Neural progenitor cell (in vitro differentiated cells): ENCODE data around the gene COCH. TPM values are rescaled to one million over a fixed set of nuclear protein-coding genes. Genes with fewer than 3 reads are reported as not detected.

Experiments used
- DNase-seq: peaks from one replicate; pipeline ENCODE4 v3.0.0-alpha.2; 2016; ENCODE audit warnings: low spot score
- H2AFZ ChIP-seq: fragments of 200-600 bp; sonication (generic); replicated peaks from 2 replicates; pipeline ENCODE4 v1.6.1; 2016; ENCODE audit warnings: antibody characterized with exemption
- H3F3A ChIP-seq: fragments of 200-600 bp; sonication (generic); 2 replicates; pipeline ENCODE4 v1.6.1; 2016; ENCODE audit warnings: antibody characterized with exemption, low read depth
- H3K27ac ChIP-seq: fragments of 200-600 bp; sonication (generic); 2 replicates; pipeline ENCODE4 v1.5.1; 2016; ENCODE audit warnings: mild to moderate bottlenecking
- H3K27me3 ChIP-seq: fragments of 200-600 bp; sonication (generic); 2 replicates; pipeline ENCODE4 v1.6.1; 2016; ENCODE audit warnings: mild to moderate bottlenecking, moderate library complexity
- H3K36me3 ChIP-seq: fragments of 200-600 bp; sonication (generic); 2 replicates; pipeline ENCODE4 v1.5.1; 2016
- H3K4me1 ChIP-seq: fragments of 200-600 bp; sonication (generic); 2 replicates; pipeline ENCODE4 v1.6.1; 2016; ENCODE audit warnings: mixed run types
- H3K4me2 ChIP-seq: fragments of 200-600 bp; sonication (generic); 2 replicates; pipeline ENCODE4 v1.6.1; 2016
- H3K4me3 ChIP-seq: fragments of 200-600 bp; sonication (generic); 2 replicates; pipeline ENCODE4 v1.5.1; 2016
- H3K79me2 ChIP-seq: fragments of 200-600 bp; sonication (generic); 2 replicates; pipeline ENCODE4 v1.6.1; 2016; ENCODE audit warnings: low read depth
- H3K9ac ChIP-seq: fragments of 200-600 bp; sonication (generic); 2 replicates; pipeline ENCODE4 v1.6.1; 2016
- H3K9me3 ChIP-seq: fragments of 200-600 bp; sonication (generic); 2 replicates; pipeline ENCODE4 v1.5.1; 2016; ENCODE audit warnings: low read depth
- H4K20me1 ChIP-seq: fragments of 200-600 bp; sonication (generic); 2 replicates; pipeline ENCODE4 v1.6.1; 2016; ENCODE audit warnings: low read depth
- H3K27ac Mint-ChIP-seq: 3 replicates; pipeline ENCODE4 v1.8.0; 2021; ENCODE audit warnings: mixed read lengths
- H3K27me3 Mint-ChIP-seq: 2 replicates; pipeline ENCODE4 v1.8.0; 2022; ENCODE audit warnings: low read depth, mild to moderate bottlenecking, inconsistent platforms, moderate library complexity, mixed read lengths; ENCODE audit not compliant: insufficient read depth
- H3K36me3 Mint-ChIP-seq: 3 replicates; pipeline ENCODE4 v1.8.0; 2021; ENCODE audit warnings: mixed read lengths
- H3K4me1 Mint-ChIP-seq: 3 replicates; pipeline ENCODE4 v1.8.0; 2021; ENCODE audit warnings: mixed read lengths
- H3K4me3 Mint-ChIP-seq: 3 replicates; pipeline ENCODE4 v1.8.0; 2021; ENCODE audit warnings: mild to moderate bottlenecking, moderate library complexity, mixed read lengths
- H3K9me3 Mint-ChIP-seq: 3 replicates; pipeline ENCODE4 v1.8.0; 2020; ENCODE audit warnings: mixed read lengths
- EZH2 ChIP-seq: fragments of 200-600 bp; sonication (generic); IDR thresholded peaks from 2 replicates; pipeline ENCODE4 v1.6.1; 2017; ENCODE audit warnings: antibody characterized with exemption, mild to moderate bottlenecking, moderate library complexity
- EZH2phosphoT487 ChIP-seq: fragments of 200-600 bp; sonication (generic); IDR thresholded peaks from 2 replicates; pipeline ENCODE4 v1.6.1; 2017; ENCODE audit warnings: antibody characterized with exemption
- total RNA-seq: library from RNA; depleted of rRNA; stranded (reverse); fragments of >200 nt; gene quantifications from 2 replicates; pipeline ENCODE4 v1.2.3, GENCODE V29; 2015; ENCODE audit warnings: low replicate concordance
- TF ChIP-seq, protein P1 (sequence below): fragments of 200-600 bp; sonication (generic); IDR thresholded peaks from 2 replicates; pipeline ENCODE4 v1.5.1; 2017; ENCODE audit warnings: antibody characterized with exemption, mild to moderate bottlenecking

Gene COCH
- total RNA-seq, 1 donor from 2014 or later = 31.1 TPM

DNA sequence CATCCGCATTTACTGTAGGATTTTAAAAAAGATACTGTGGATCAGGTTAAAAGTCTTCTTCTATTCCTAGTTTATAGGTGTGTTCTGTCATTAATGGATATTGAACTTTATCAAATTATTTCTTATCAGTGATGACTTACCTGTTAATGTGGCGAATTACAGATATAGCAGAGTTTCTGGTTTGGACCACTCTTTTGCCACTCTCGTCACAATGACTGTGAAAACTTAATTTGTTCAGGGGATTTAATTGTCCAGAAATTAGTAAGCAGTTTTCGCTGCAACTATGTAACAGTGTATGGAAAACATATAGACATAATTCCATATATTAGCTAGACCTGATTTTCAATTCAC lies 14.9 kb downstream of the COCH start:
- Histone ChIP-seq H3K9me3 (no peaks in the 10 kb centered on the region), H3K36me3 (peaks cover 10% of the 10 kb centered on the region), H3K27ac (no peak overlapping the region), H3K9ac (no peak overlapping the region), H3K27me3 (no peaks in the 10 kb centered on the region), H4K20me1 (no peaks in the 10 kb centered on the region), H3K4me2 (no peak overlapping the region), H3F3A (peaks cover 15% of the 10 kb centered on the region), H3K4me3 (no peak overlapping the region), H2AFZ (no peak overlapping the region), H3K79me2 (no peaks in the 10 kb centered on the region), H3K4me1 (no peaks in the 10 kb centered on the region)
- TF ChIP-seq EZH2phosphoT487 (no peak), EZH2 (no peak)
- TF ChIP-seq, protein P1, sequence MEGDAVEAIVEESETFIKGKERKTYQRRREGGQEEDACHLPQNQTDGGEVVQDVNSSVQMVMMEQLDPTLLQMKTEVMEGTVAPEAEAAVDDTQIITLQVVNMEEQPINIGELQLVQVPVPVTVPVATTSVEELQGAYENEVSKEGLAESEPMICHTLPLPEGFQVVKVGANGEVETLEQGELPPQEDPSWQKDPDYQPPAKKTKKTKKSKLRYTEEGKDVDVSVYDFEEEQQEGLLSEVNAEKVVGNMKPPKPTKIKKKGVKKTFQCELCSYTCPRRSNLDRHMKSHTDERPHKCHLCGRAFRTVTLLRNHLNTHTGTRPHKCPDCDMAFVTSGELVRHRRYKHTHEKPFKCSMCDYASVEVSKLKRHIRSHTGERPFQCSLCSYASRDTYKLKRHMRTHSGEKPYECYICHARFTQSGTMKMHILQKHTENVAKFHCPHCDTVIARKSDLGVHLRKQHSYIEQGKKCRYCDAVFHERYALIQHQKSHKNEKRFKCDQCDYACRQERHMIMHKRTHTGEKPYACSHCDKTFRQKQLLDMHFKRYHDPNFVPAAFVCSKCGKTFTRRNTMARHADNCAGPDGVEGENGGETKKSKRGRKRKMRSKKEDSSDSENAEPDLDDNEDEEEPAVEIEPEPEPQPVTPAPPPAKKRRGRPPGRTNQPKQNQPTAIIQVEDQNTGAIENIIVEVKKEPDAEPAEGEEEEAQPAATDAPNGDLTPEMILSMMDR = no peak
- Mint-ChIP-seq H3K27me3 (peaks cover 2% of the 10 kb centered on the region), H3K27ac (no peak overlapping the region), H3K4me1 (no peaks in the 10 kb centered on the region), H3K36me3 (peaks cover 1% of the 10 kb centered on the region), H3K4me3 (no peak overlapping the region), H3K9me3 (no peaks in the 10 kb centered on the region)
- no peak for DNase-seq

GRCh38 chr14:30893819-30894218 lies 19.5 kb downstream of the COCH start:
- Histone ChIP-seq H3K27me3 (no peaks in the 10 kb centered on the region), H3K9me3 (no peaks in the 10 kb centered on the region), H3K79me2 (no peaks in the 10 kb centered on the region), H3K4me1 (no peaks in the 10 kb centered on the region), H3K4me2 (no peak overlapping the region), H3K9ac (no peak overlapping the region), H3K4me3 (no peak overlapping the region), H3F3A (peaks cover 18% of the 10 kb centered on the region), H3K27ac (no peak overlapping the region), H2AFZ (no peak overlapping the region), H3K36me3 (peaks cover 20% of the 10 kb centered on the region), H4K20me1 (no peaks in the 10 kb centered on the region)
- no peaks in the 10 kb centered on the region for H3K4me1 Mint-ChIP-seq
- no peak for DNase-seq
- H3K27me3 Mint-ChIP-seq = peaks cover 2% of the 10 kb centered on the region
- TF ChIP-seq, protein P1 = no peak
- TF ChIP-seq EZH2 (no peak), EZH2phosphoT487 (no peak)
- peaks cover 23% of the 10 kb centered on the region for H3K36me3 Mint-ChIP-seq
- no peak overlapping the region for H3K27ac Mint-ChIP-seq
- H3K4me3 Mint-ChIP-seq = no peak overlapping the region
- no peaks in the 10 kb centered on the region for H3K9me3 Mint-ChIP-seq

- Mint-ChIP-seq H3K27me3 (peaks cover 2% of the 10 kb centered on the region), H3K27ac (no peak overlapping the region), H3K9me3 (no peaks in the 10 kb centered on the region), H3K4me1 (no peaks in the 10 kb centered on the region), H3K4me3 (no peak overlapping the region), H3K36me3 (peaks cover 28% of the 10 kb centered on the region)
- peaks cover 20% of the 10 kb centered on the region for H3K36me3 ChIP-seq
- H3K27me3 ChIP-seq = no peaks in the 10 kb centered on the region
- no peaks in the 10 kb centered on the region for H4K20me1 ChIP-seq
- no peak overlapping the region for H3K4me3 ChIP-seq
- TF ChIP-seq EZH2 (no peak), EZH2phosphoT487 (no peak)
- TF ChIP-seq, protein P1 = no peak
- no peak overlapping the region for H3K9ac ChIP-seq
- no peaks in the 10 kb centered on the region for H3K79me2 ChIP-seq
- no peak overlapping the region for H3K4me2 ChIP-seq
- peaks cover 9% of the 10 kb centered on the region for H3F3A ChIP-seq
- DNase-seq = no peak
- no peak overlapping the region for H3K27ac ChIP-seq
- no peaks in the 10 kb centered on the region for H3K9me3 ChIP-seq
- no peak overlapping the region for H2AFZ ChIP-seq
- no peaks in the 10 kb centered on the region for H3K4me1 ChIP-seq
Observed at GRCh38 chr14:30894923-30895515, 20.7 kb downstream of the COCH start.
